Breast epithelium (tissue), 4 donors: Measurements from ENCODE around the gene TEAD4. TPM values are rescaled to one million over a fixed set of nuclear protein-coding genes. Genes with fewer than 3 reads are reported as not detected.
A peak's percentile ranks its signal among the peaks of the same experiment; 100 is the strongest.

Experiments used
- DNase-seq, 2 donors: peaks; one replicate each; pipeline ENCODE4 v3.0.0-alpha.2; 2019; ENCODE audit warnings: low spot score in 2 of 2
- H3K27ac ChIP-seq, 2 donors: fragments of 200-600 bp; sonication (generic) in 1 of 2; one replicate each; pipeline ENCODE4 v1.5.1; 2016 to 2019; ENCODE audit warnings: mild to moderate bottlenecking in 1 of 2
- H3K27me3 ChIP-seq, 2 donors: fragments of 200-600 bp; sonication (generic) in 1 of 2; one replicate each; pipeline versions ENCODE4 v1.5.1 to v1.6.0; 2017 to 2019; ENCODE audit warnings: control low read depth in 1 of 2, mild to moderate bottlenecking in 1 of 2
- H3K36me3 ChIP-seq: fragments of 200-600 bp; one replicate; pipeline ENCODE4 v1.5.1; 2019
- H3K4me1 ChIP-seq, 2 donors: fragments of 200-600 bp; sonication (generic); one replicate each; pipeline ENCODE4 v1.5.1; 2016 to 2019; ENCODE audit warnings: control low read depth in 1 of 2
- H3K4me3 ChIP-seq, 3 donors: fragments of 200-600 bp; sonication (generic); 1 replicate in 2 of 3; 2 replicates in 1 of 3; pipeline ENCODE4 v1.5.1; 2016 to 2019; ENCODE audit warnings: mild to moderate bottlenecking in 3 of 3, moderate library complexity in 2 of 3
- H3K9me3 ChIP-seq, 2 donors: fragments of 200-600 bp; sonication (generic) in 1 of 2; one replicate each; pipeline ENCODE4 v1.5.1; 2016 to 2019; ENCODE audit warnings: control low read depth in 1 of 2
- POLR2A ChIP-seq: fragments of 450-650 bp; IDR thresholded peaks from one replicate; pipeline ENCODE4 v1.6.1; 2016; ENCODE audit warnings: antibody characterized with exemption, mild to moderate bottlenecking, moderate library complexity
- POLR2AphosphoS5 ChIP-seq, 3 donors: sonication (generic); formaldehyde crosslinking; IDR thresholded peaks; one replicate each; pipeline ENCODE4 v1.6.1; 2017; ENCODE audit warnings: antibody characterized with exemption in 3 of 3
- intact Hi-C: fragments of 100-400 bp; cut with DNase I; formaldehyde crosslinking; loops from one replicate; pipeline ENCODE4 v1.15.1; 2023; ENCODE audit warnings: low total_unique reads
- total RNA-seq, 3 donors: library from RNA; depleted of rRNA; stranded (reverse); fragments of >200 nt; gene quantifications; one replicate each; pipeline ENCODE4 v1.1.0, GENCODE V29; 2016
- TF ChIP-seq, protein P1 (sequence below), 3 donors: fragments of 450-650 bp; IDR thresholded peaks; one replicate each; pipeline ENCODE4 v1.5.1; 2016 to 2017; ENCODE audit warnings: antibody characterized with exemption in 3 of 3, mild to moderate bottlenecking in 3 of 3, moderate library complexity in 3 of 3

TEAD4 gene
- total RNA-seq, 3 donors from 2014 or later: 2.4 to 24.3 (median 12.6) TPM

DNA sequence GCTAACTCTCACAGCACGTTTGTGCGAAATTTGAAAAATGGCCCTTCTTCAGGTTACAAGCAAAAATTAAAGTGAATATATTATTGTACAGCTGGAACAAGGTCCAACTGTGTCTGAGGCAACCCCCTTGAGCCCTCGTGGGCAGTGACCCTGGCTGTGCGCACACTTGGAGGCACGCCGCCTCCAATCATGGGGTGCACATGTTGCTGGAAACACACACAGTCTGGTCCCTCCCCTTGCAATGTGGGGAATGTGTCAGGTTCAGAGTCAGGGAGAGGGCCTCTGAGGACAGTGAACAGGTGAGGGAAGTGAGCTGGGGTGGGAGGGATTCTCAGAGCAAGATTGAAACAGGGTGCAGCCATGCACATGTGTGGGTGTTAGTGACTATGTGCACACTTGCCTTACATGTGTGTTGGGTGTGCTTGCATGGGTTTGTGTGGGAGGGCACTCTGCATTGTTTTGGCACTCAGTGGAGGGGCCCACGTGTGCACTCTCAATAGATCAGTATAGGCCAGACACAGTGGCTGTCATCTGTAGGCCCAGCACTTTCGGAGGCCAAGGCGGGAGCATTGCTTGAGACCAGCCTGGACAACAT, 127.6 kb downstream of the TEAD4 start:
- DNase-seq: no peak
- H3K27me3 ChIP-seq: no peaks in the 10 kb centered on the region
- TF ChIP-seq, protein P1, sequence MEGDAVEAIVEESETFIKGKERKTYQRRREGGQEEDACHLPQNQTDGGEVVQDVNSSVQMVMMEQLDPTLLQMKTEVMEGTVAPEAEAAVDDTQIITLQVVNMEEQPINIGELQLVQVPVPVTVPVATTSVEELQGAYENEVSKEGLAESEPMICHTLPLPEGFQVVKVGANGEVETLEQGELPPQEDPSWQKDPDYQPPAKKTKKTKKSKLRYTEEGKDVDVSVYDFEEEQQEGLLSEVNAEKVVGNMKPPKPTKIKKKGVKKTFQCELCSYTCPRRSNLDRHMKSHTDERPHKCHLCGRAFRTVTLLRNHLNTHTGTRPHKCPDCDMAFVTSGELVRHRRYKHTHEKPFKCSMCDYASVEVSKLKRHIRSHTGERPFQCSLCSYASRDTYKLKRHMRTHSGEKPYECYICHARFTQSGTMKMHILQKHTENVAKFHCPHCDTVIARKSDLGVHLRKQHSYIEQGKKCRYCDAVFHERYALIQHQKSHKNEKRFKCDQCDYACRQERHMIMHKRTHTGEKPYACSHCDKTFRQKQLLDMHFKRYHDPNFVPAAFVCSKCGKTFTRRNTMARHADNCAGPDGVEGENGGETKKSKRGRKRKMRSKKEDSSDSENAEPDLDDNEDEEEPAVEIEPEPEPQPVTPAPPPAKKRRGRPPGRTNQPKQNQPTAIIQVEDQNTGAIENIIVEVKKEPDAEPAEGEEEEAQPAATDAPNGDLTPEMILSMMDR (IDR thresholded peaks at IDR 0.05): no peak
- TF ChIP-seq POLR2A: no peak
- TF ChIP-seq POLR2AphosphoS5 (IDR thresholded peaks at IDR 0.05): no peak
- peaks cover 0 to 15% of the 10 kb centered on the region in 2 donors for H3K4me1 ChIP-seq
- no peak overlapping the region for H3K4me3 ChIP-seq
- no peaks in the 10 kb centered on the region for H3K9me3 ChIP-seq
- H3K36me3 ChIP-seq: no peaks in the 10 kb centered on the region
- peak overlapping the region in 1 of 2 donors; percentile 29 for H3K27ac ChIP-seq
- intact Hi-C loops: no loop called here

DNA sequence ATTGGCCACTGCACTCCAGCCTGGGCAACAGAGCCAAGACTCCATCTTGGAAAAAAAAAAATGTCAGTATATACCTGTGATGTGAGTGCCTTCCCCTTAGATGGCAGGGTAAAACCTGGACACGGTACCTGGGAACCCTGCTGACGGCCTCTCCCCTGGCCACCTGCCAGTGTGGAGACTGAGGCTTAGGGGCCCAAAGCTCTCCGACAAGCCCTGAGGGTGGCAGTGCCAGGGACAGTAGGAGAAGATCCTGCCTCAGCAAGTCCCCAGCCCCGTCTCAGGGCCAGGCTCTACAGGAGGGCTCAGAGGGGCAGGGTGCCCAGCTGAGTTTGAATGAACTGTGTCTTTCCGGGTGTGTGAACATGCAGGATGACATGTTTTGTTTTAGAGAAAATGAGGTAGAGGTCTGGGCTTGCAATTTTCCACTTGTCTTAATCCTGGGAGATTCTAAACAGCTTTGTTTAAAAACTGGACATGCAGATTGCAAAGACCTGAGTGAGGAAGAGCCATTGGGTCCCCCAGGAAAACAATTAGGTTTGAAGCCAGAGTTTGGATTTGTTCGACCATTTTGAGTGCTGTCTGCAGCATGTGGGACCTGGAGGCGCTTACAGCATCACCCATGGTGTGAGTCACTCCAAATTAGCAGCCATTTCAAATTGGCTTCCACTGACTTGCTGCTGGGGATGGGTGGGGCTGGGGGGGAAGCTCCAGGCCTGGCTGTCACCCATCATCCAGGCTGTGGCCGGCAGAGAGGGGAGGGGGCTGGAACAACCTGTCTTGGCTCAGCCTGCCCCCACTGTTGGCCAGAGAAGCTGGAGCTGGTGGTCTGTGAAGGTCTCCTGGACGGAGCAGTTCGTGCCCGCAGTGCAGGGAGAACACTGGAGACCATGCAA, 128.8 kb downstream of the TEAD4 start:
- TF ChIP-seq POLR2A: no peak
- TF ChIP-seq POLR2AphosphoS5 (IDR thresholded peaks at IDR 0.05): no peak
- TF ChIP-seq, protein P1 (IDR thresholded peaks at IDR 0.05): no peak
- intact Hi-C loops: no loop called here
- H3K27ac ChIP-seq: no peak overlapping the region

DNA sequence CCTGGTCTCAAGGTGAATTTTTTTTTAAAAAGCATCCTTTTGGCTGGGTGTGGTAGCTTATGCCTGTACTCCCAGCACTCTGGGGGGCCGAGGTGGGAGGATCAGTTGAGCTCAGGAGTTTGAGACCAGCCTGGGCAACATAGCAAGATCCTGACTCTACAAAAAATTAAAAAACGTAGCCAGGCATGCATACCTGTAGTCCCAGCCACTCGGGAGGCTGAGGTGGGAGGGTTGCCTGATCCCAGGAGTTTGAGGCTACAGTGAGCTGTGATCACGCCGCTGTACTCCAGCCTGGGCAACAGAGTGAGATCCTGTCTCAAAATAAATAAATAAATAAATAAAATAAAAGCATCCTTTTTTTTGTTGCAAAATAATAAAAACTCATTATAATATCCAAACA, 130.4 kb downstream of the TEAD4 start:
- Histone ChIP-seq H3K36me3 (no peaks in the 10 kb centered on the region), H3K27ac (no peak overlapping the region), H3K9me3 (no peaks in the 10 kb centered on the region), H3K4me3 (no peak overlapping the region), H3K27me3 (no peaks in the 10 kb centered on the region), H3K4me1 (peaks cover 7 to 10% of the 10 kb centered on the region in 2 donors)
- TF ChIP-seq POLR2A: no peak
- DNase-seq: no peak
- intact Hi-C loops: no loop called here

More for the DNA sequence above, 128.8 kb downstream of the TEAD4 start:
- Histone ChIP-seq H3K4me1 (peaks cover 7 to 15% of the 10 kb centered on the region in 2 donors), H3K27me3 (no peaks in the 10 kb centered on the region), H3K36me3 (no peaks in the 10 kb centered on the region), H3K9me3 (no peaks in the 10 kb centered on the region), H3K4me3 (no peak overlapping the region)
- DNase-seq: no peak

Other genes with a start within 250 kb of the TEAD4 start
- 10 to 100 TPM; 30.4 to 70.8 (median 50.1) TPM for gene FKBP4, start 164.4 kb upstream of the TEAD4 start, total RNA-seq
- gene ITFG2, start 146.7 kb upstream of the TEAD4 start, total RNA-seq: 10 to 100 TPM; 22.2 to 48.9 (median 35.1) TPM
- 1 to 10 TPM in 2 of 3 donors, under 1 TPM in 1; 0.16 to 1.6 (median 1.2) TPM for gene NRIP2, start 124.4 kb upstream of the TEAD4 start, total RNA-seq
- gene TEX52, start 102.4 kb upstream of the TEAD4 start, total RNA-seq: not detected
- 1 to 10 TPM in 1 of 3 donors, under 1 TPM in 2; under 0.01 to 2.4 (median 0.44) TPM for gene FOXM1, start 82.2 kb upstream of the TEAD4 start, total RNA-seq
- gene RHNO1, start 82.2 kb upstream of the TEAD4 start, total RNA-seq: 10 to 100 TPM in 2 of 3 donors, 1 to 10 TPM in 1; 4.3 to 18.4 (median 15.7) TPM
- gene TULP3, start 68.5 kb upstream of the TEAD4 start, total RNA-seq: 10 to 100 TPM; 18.6 to 22.6 (median 20.8) TPM
- 10 to 100 TPM; 16.8 to 44.9 (median 36.9) TPM for gene TSPAN9, start 118.0 kb downstream of the TEAD4 start, total RNA-seq